ENCODE results near the gene COBL.

DNA sequence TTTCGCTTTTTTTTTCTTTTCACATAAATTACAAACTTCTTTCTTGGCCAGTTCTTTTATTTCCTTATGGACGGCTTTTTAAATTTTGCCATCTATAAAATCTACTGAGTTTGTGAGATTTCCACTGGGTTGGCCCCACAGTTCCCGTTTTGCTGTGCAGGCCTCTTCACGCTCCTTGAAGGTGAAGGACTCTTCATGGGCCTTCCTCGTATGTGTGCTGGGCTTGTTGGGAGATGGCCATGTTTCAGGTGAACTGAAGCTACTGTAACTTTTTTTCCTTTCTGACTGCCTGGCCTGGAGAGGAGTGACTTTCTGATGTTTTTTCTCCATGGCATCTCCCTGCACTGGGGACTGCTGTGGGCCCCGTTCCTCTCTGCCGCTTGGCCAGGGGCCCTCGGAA is 262.4 kb downstream of the COBL start:
- TF ChIP-seq POLR2AphosphoS5 (IDR thresholded peaks at IDR 0.05; ENCODE audit: low read depth, low read length) (no peak), POLR2A (IDR thresholded peaks at IDR 0.05; ENCODE audit: low read depth, low read length) (no peak), TAF1 (IDR thresholded peaks at IDR 0.05; ENCODE audit: borderline replicate concordance, low read depth, low read length) (no peak)

Measured in GM12892 (cell line).